Measurements from ENCODE around the gene STK38L. TPM values are rescaled to one million over a fixed set of nuclear protein-coding genes. Genes with fewer than 3 reads are reported as not detected.

The STK38L gene
- total RNA-seq, 1 experiment from 2014 or later = 25.2 TPM

DNA sequence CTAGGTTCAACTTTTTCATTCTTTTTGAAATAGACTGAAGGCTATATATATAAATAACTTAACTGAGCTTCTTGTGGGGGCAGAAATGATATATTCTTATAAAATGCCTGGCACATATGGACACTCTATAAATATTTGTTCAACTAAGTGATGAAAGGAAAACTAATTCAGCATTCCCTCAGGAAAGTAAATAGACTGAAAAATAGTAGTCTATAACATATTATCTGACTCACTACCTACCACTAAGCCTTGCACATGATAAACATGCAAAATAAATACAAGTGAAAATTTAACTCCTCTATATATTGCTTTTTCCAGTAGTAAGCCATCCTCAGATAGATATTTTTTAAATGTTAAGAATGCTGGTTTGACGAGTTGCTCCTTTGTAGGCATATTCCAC, 72.9 kb downstream of the STK38L start:
- no peak overlapping the region for H3K4me3 ChIP-seq (ENCODE audit: low read depth in 2 of 2, low read length in 2 of 2)
- H3K9me3 ChIP-seq (ENCODE audit: control insufficient read depth, insufficient read depth, low read depth, low read length) = no peaks in the 10 kb centered on the region
- no peaks in the 10 kb centered on the region for H3K4me1 ChIP-seq (ENCODE audit: control insufficient read depth, insufficient read depth, low read length)
- intact Hi-C loops (cut with micrococcal nuclease; ENCODE audit: unreplicated experiment) = no loop called here
- no peaks in the 10 kb centered on the region for H3K27me3 ChIP-seq (ENCODE audit: control insufficient read depth, insufficient read depth, low read length)
- ChIA-PET CTCF (no interaction called here), POLR2A (no interaction called here)
- no peak for TF ChIP-seq SIN3A (IDR thresholded peaks at IDR 0.05; ENCODE audit: borderline replicate concordance, insufficient read depth, low read depth, low read length)
- no peak for TF ChIP-seq TCF7L2 (IDR thresholded peaks at IDR 0.05; ENCODE audit: low read depth, low read length)
- TF ChIP-seq POLR2AphosphoS5 (IDR thresholded peaks at IDR 0.05; ENCODE audit: low read depth, low read length) = no peak
- TF ChIP-seq, protein P1, sequence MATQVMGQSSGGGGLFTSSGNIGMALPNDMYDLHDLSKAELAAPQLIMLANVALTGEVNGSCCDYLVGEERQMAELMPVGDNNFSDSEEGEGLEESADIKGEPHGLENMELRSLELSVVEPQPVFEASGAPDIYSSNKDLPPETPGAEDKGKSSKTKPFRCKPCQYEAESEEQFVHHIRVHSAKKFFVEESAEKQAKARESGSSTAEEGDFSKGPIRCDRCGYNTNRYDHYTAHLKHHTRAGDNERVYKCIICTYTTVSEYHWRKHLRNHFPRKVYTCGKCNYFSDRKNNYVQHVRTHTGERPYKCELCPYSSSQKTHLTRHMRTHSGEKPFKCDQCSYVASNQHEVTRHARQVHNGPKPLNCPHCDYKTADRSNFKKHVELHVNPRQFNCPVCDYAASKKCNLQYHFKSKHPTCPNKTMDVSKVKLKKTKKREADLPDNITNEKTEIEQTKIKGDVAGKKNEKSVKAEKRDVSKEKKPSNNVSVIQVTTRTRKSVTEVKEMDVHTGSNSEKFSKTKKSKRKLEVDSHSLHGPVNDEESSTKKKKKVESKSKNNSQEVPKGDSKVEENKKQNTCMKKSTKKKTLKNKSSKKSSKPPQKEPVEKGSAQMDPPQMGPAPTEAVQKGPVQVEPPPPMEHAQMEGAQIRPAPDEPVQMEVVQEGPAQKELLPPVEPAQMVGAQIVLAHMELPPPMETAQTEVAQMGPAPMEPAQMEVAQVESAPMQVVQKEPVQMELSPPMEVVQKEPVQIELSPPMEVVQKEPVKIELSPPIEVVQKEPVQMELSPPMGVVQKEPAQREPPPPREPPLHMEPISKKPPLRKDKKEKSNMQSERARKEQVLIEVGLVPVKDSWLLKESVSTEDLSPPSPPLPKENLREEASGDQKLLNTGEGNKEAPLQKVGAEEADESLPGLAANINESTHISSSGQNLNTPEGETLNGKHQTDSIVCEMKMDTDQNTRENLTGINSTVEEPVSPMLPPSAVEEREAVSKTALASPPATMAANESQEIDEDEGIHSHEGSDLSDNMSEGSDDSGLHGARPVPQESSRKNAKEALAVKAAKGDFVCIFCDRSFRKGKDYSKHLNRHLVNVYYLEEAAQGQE (IDR thresholded peaks at IDR 0.05; ENCODE audit: insufficient read depth in 1 of 2, low read depth in 2 of 2, low read length in 1 of 2) = no peak
- TF ChIP-seq, protein P2, sequence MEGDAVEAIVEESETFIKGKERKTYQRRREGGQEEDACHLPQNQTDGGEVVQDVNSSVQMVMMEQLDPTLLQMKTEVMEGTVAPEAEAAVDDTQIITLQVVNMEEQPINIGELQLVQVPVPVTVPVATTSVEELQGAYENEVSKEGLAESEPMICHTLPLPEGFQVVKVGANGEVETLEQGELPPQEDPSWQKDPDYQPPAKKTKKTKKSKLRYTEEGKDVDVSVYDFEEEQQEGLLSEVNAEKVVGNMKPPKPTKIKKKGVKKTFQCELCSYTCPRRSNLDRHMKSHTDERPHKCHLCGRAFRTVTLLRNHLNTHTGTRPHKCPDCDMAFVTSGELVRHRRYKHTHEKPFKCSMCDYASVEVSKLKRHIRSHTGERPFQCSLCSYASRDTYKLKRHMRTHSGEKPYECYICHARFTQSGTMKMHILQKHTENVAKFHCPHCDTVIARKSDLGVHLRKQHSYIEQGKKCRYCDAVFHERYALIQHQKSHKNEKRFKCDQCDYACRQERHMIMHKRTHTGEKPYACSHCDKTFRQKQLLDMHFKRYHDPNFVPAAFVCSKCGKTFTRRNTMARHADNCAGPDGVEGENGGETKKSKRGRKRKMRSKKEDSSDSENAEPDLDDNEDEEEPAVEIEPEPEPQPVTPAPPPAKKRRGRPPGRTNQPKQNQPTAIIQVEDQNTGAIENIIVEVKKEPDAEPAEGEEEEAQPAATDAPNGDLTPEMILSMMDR (IDR thresholded peaks at IDR 0.05) = no peak
- DNase-seq (ENCODE audit: low read depth, low spot score) (no peak), ATAC-seq (no peak)
- BruUV-seq (replicated peaks) = no TSS peak
- in situ Hi-C loops (cut with HindIII; ENCODE audit: low pct_unique_long_range_greater_than_20kb, low sequenced_read_pairs) = no loop called here
- peaks cover 9% of the 10 kb centered on the region for H3K36me3 ChIP-seq (ENCODE audit: control insufficient read depth, insufficient read depth, low read length)
- H3K27ac ChIP-seq (ENCODE audit: low read length) = no peak overlapping the region

DNA sequence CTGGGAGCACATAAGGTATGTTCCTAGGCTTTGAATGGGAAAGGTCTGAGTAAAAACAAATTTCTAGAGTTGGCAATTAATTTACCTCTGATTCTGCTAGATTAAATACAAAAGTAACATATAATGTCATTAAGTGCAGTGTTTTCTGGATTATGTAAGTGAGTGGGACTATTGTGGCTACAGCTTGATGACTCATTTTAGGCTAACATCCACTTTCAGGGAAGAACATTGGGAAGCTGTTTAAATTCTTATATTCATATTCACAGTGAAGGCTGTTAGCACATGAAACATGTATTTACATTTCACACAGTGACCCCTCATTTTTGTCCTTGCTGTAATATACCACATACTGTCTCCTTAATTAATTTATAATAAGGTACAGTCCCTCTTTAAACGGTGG, 75.3 kb downstream of the STK38L start:
- Histone ChIP-seq H3K9me3 (ENCODE audit: control insufficient read depth, insufficient read depth, low read depth, low read length) (no peaks in the 10 kb centered on the region), H3K27ac (ENCODE audit: low read length) (no peak overlapping the region), H3K36me3 (ENCODE audit: control insufficient read depth, insufficient read depth, low read length) (peaks cover 10% of the 10 kb centered on the region), H3K4me3 (ENCODE audit: low read depth in 2 of 2, low read length in 2 of 2) (no peak overlapping the region), H3K27me3 (ENCODE audit: control insufficient read depth, insufficient read depth, low read length) (no peaks in the 10 kb centered on the region), H3K4me1 (ENCODE audit: control insufficient read depth, insufficient read depth, low read length) (no peaks in the 10 kb centered on the region)
- no TSS peak for BruUV-seq (replicated peaks)
- ChIA-PET POLR2A (no interaction called here), CTCF (no interaction called here)
- TF ChIP-seq, protein P2 (IDR thresholded peaks at IDR 0.05) = no peak
- in situ Hi-C loops (cut with HindIII; ENCODE audit: low pct_unique_long_range_greater_than_20kb, low sequenced_read_pairs) (no loop called here), intact Hi-C loops (cut with micrococcal nuclease; ENCODE audit: unreplicated experiment) (no loop called here)
- DNase-seq (ENCODE audit: low read depth, low spot score) (no peak), ATAC-seq (no peak)

DNA sequence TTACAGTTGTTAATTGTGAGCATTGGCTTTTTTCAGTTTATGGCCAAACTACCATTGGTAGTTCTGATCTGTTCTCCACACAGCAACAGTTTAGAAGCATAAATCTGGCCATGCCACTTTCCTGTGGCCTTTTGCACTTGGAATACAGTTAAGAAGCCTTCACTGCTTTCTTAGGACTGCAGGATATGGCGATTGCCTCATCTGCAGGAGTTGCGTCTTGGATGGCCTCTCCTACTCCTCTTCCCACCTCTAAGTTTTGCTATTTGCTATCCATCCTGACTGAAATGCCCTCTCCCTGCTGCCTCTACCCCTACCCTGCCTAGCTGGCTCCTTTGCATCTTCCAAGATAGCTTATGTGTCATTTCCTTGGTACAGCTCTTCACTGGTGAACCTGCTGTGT, 75.8 kb downstream of the STK38L start:
- ATAC-seq = no peak; the same call in 1 of the 2 replicates

More for the DNA sequence above, 75.8 kb downstream of the STK38L start:
- peaks cover 13% of the 10 kb centered on the region for H3K36me3 ChIP-seq (ENCODE audit: control insufficient read depth, insufficient read depth, low read length)
- no TSS peak for BruUV-seq (replicated peaks)
- CTCF ChIA-PET = no interaction called here
- no peak overlapping the region for H3K4me3 ChIP-seq (ENCODE audit: low read depth in 2 of 2, low read length in 2 of 2)
- H3K27me3 ChIP-seq (ENCODE audit: control insufficient read depth, insufficient read depth, low read length) = no peaks in the 10 kb centered on the region
- POLR2A ChIA-PET = no interaction called here
- intact Hi-C loops (cut with micrococcal nuclease; ENCODE audit: unreplicated experiment) (no loop called here), in situ Hi-C loops (cut with HindIII; ENCODE audit: low pct_unique_long_range_greater_than_20kb, low sequenced_read_pairs) (no loop called here)
- TF ChIP-seq, protein P1 (IDR thresholded peaks at IDR 0.05; ENCODE audit: insufficient read depth in 1 of 2, low read depth in 2 of 2, low read length in 1 of 2) = no peak
- TF ChIP-seq SIN3A (IDR thresholded peaks at IDR 0.05; ENCODE audit: borderline replicate concordance, insufficient read depth, low read depth, low read length) (no peak), POLR2AphosphoS5 (IDR thresholded peaks at IDR 0.05; ENCODE audit: low read depth, low read length) (no peak), TCF7L2 (IDR thresholded peaks at IDR 0.05; ENCODE audit: low read depth, low read length) (no peak)
- TF ChIP-seq, protein P2 (IDR thresholded peaks at IDR 0.05) = no peak
- H3K4me1 ChIP-seq (ENCODE audit: control insufficient read depth, insufficient read depth, low read length) = no peaks in the 10 kb centered on the region
- DNase-seq (ENCODE audit: low read depth, low spot score) = no peak
- H3K27ac ChIP-seq (ENCODE audit: low read length) = no peak overlapping the region
- H3K9me3 ChIP-seq (ENCODE audit: control insufficient read depth, insufficient read depth, low read depth, low read length) = no peaks in the 10 kb centered on the region
